Body of pancreas (tissue), 4 donors: Measurements from ENCODE around the gene VWA5B1. TPM values are rescaled to one million over a fixed set of nuclear protein-coding genes. Genes with fewer than 3 reads are reported as not detected.

Experiments used
- ATAC-seq: fragments of 150-250 bp; one replicate; pipeline ENCODE4 v1.9.1; 2016
- DNase-seq, 4 donors: peaks; one replicate each; pipeline ENCODE4 v3.0.0-alpha.2; 2019
- H3K27ac ChIP-seq, 4 donors: fragments of 200-600 bp; sonication (generic); 1 replicate in 3 of 4; 2 replicates in 1 of 4; pipeline versions ENCODE4 v1.5.1 to v1.6.1; 2016 to 2019; ENCODE audit warnings: mild to moderate bottlenecking in 1 of 4, mixed read lengths in 1 of 4, moderate library complexity in 1 of 4
- H3K27me3 ChIP-seq, 2 donors: fragments of 200-600 bp; sonication (generic); one replicate each; pipeline ENCODE4 v1.6.0; 2016; ENCODE audit warnings: mild to moderate bottlenecking in 1 of 2
- H3K36me3 ChIP-seq, 2 donors: fragments of 200-600 bp; sonication (generic); replicated peaks in 1 of 2; 2 replicates each; pipeline ENCODE4 v1.5.1; 2016; ENCODE audit warnings: low read depth in 2 of 2; ENCODE audit not compliant: insufficient read depth in 1 of 2
- H3K4me1 ChIP-seq: fragments of 200-600 bp; sonication (generic); one replicate; pipeline ENCODE4 v1.6.0; 2016
- H3K4me3 ChIP-seq, 2 donors: fragments of 200-600 bp; sonication (generic); 1 replicate in 1 of 2; 2 replicates in 1 of 2; pipeline ENCODE4 v1.5.1; 2016 to 2019
- H3K9me3 ChIP-seq, 3 donors: fragments of 200-600 bp; sonication (generic); 1 replicate in 2 of 3; 2 replicates in 1 of 3; pipeline ENCODE4 v1.5.1; 2016
- CTCF ChIP-seq, 7 experiments: fragments of 450-650 bp in 4 of 7; fragments of 200-600 bp in 3 of 7; sonication (generic) in 3 of 7; IDR thresholded peaks; one replicate each; pipeline ENCODE4 v1.5.1; 2016 to 2019; ENCODE audit warnings: antibody characterized with exemption in 7 of 7
- POLR2A ChIP-seq, 3 donors: fragments of 450-650 bp; IDR thresholded peaks; one replicate each; pipeline ENCODE4 v1.6.1; 2016; ENCODE audit warnings: antibody characterized with exemption in 3 of 3, mild to moderate bottlenecking in 2 of 3
- WGBS, 2 donors: methylation state at CpG; one replicate each; pipeline ENCODE4 v1.1.5; 2017; 5-methylcytosine and 5-hydroxymethylcytosine counted together
- intact Hi-C: fragments of 100-400 bp; cut with DNase I; formaldehyde crosslinking; loops from one replicate; pipeline ENCODE4 v1.15.1; 2023
- total RNA-seq, 2 donors: library from RNA; depleted of rRNA; stranded (reverse); fragments of >200 nt; gene quantifications; one replicate each; pipeline ENCODE4 v1.1.0, GENCODE V29; 2016

Gene VWA5B1
- total RNA-seq, 2 donors from 2014 or later, result not detected

- WGBS, 2 donors, result 88 to 91% methylated on average over 4 of the region's 4 CpGs
- TF ChIP-seq POLR2A (IDR thresholded peaks at IDR 0.05), result no peak
- TF ChIP-seq CTCF (IDR thresholded peaks at IDR 0.05), result no peak
- Histone ChIP-seq H3K36me3 (no peaks in the 10 kb centered on the region), H3K4me1 (peaks cover 39% of the 10 kb centered on the region), H3K27me3 (no peaks in the 10 kb centered on the region), H3K9me3 (no peaks in the 10 kb centered on the region), H3K27ac (no peak overlapping the region), H3K4me3 (no peak overlapping the region)
- DNase-seq (no peak), ATAC-seq (no peak)
- intact Hi-C loops, result no loop called here
Measured at GRCh38 chr1:20354610-20355009, 63.9 kb downstream of the VWA5B1 start.

- 81 to 87% methylated on average over 9 to 14 of the region's 14 CpGs for WGBS, 2 donors
- Histone ChIP-seq H3K27ac (no peak overlapping the region), H3K36me3 (no peaks in the 10 kb centered on the region), H3K4me3 (no peak overlapping the region), H3K27me3 (no peaks in the 10 kb centered on the region), H3K9me3 (no peaks in the 10 kb centered on the region), H3K4me1 (peaks cover 43% of the 10 kb centered on the region)
- TF ChIP-seq POLR2A (IDR thresholded peaks at IDR 0.05), result no peak
- no peak for TF ChIP-seq CTCF (IDR thresholded peaks at IDR 0.05)
- no peak for ATAC-seq
- intact Hi-C loops, result no loop called here
- no peak for DNase-seq
Measured at GRCh38 chr1:20355101-20355827, 64.6 kb downstream of the VWA5B1 start.

GRCh38 chr1:20355828-20356735 is 65.4 kb downstream of the VWA5B1 start:
- no peak for ATAC-seq
- Histone ChIP-seq H3K27me3 (no peaks in the 10 kb centered on the region), H3K9me3 (no peaks in the 10 kb centered on the region), H3K4me1 (peaks cover 43% of the 10 kb centered on the region), H3K4me3 (no peak overlapping the region), H3K27ac (no peak overlapping the region), H3K36me3 (no peaks in the 10 kb centered on the region)
- no peak for DNase-seq
- 69 to 83% methylated on average over 7 to 9 of the region's 9 CpGs for WGBS, 2 donors
- TF ChIP-seq POLR2A (IDR thresholded peaks at IDR 0.05) (no peak), CTCF (IDR thresholded peaks at IDR 0.05) (no peak)
- intact Hi-C loops, result no loop called here

- Histone ChIP-seq H3K27ac (no peak overlapping the region), H3K27me3 (no peaks in the 10 kb centered on the region), H3K9me3 (no peaks in the 10 kb centered on the region), H3K36me3 (no peaks in the 10 kb centered on the region), H3K4me3 (no peak overlapping the region), H3K4me1 (peaks cover 43% of the 10 kb centered on the region)
- TF ChIP-seq CTCF (IDR thresholded peaks at IDR 0.05) (no peak), POLR2A (IDR thresholded peaks at IDR 0.05) (no peak)
- ATAC-seq (no peak), DNase-seq (no peak)
- 74 to 87% methylated on average over 8 of the region's 8 CpGs for WGBS, 2 donors
- intact Hi-C loops, result no loop called here
Measured at GRCh38 chr1:20356850-20357459, 66.3 kb downstream of the VWA5B1 start.
